Glomerular visceral epithelial cell (primary cell): Measurements from ENCODE around the gene IFNL3.
"Not testable (repeated sequence)": the region's sequence is repeated elsewhere in the genome, so short reads cannot be mapped to it uniquely, and the experiment has no call there.

Source experiments
- DNase-seq: peaks from one replicate; pipeline ENCODE4 v3.0.0-alpha.2; 2016; ENCODE audit errors: extremely low spot score

IFNL3 gene

GRCh38 chr19:39244410-39245100 is at the start of gene IFNL3:
IFNL3 (minus strand) TSS chr19:39245006; CDS start chr19:39244967, 39 bp downstream.
- not testable (repeated sequence) for DNase-seq

GRCh38 chr19:39293394-39293793 is 48.6 kb upstream of the IFNL3 start:
- no peak for DNase-seq

GRCh38 chr19:39284032-39284431 is 39.2 kb upstream of the IFNL3 start:
- DNase-seq = no peak

GRCh38 chr19:39282021-39282420 is 37.2 kb upstream of the IFNL3 start:
- no peak for DNase-seq

- DNase-seq = no peak
These were observed 32.8 kb upstream of the IFNL3 start for GRCh38 chr19:39277598-39277997.

GRCh38 chr19:39276740-39277139 is 31.9 kb upstream of the IFNL3 start:
- no peak for DNase-seq

- no peak for DNase-seq
These were observed 30.8 kb upstream of the IFNL3 start for GRCh38 chr19:39275578-39275977.

GRCh38 chr19:39273859-39274258 is 29.1 kb upstream of the IFNL3 start:
- not testable (repeated sequence) for DNase-seq

GRCh38 chr19:39270036-39270871 is 25.4 kb upstream of the IFNL3 start:
- no peak for DNase-seq

- DNase-seq = not testable (repeated sequence)
These were observed 24.6 kb upstream of the IFNL3 start for GRCh38 chr19:39269369-39269768.

GRCh38 chr19:39268531-39269223 is 23.9 kb upstream of the IFNL3 start:
- not testable (repeated sequence) for DNase-seq

- not testable (repeated sequence) for DNase-seq
These were observed 23.3 kb upstream of the IFNL3 start, which contains the start of gene IFNL2 for GRCh38 chr19:39268085-39268484. IFNL2 (plus strand) TSS chr19:39268396; CDS start chr19:39268569, 173 bp downstream.

GRCh38 chr19:39265321-39265916 is 20.6 kb upstream of the IFNL3 start:
- DNase-seq = no peak

- no peak for DNase-seq
These were observed 19.8 kb upstream of the IFNL3 start for GRCh38 chr19:39264306-39265290.

GRCh38 chr19:39263912-39264305 is 19.1 kb upstream of the IFNL3 start:
- no peak for DNase-seq

- no peak for DNase-seq
These were observed 17.7 kb upstream of the IFNL3 start for GRCh38 chr19:39262496-39262895.

GRCh38 chr19:39261704-39262103 is 16.9 kb upstream of the IFNL3 start:
- no peak for DNase-seq

GRCh38 chr19:39257227-39257626 is 12.4 kb upstream of the IFNL3 start:
- DNase-seq = no peak

- DNase-seq = no peak
These were observed 9.9 kb upstream of the IFNL3 start for GRCh38 chr19:39254531-39255345.
